HFFc6 (cell line): ENCODE results near the gene NR2F6. TPM values are rescaled to one million over a fixed set of nuclear protein-coding genes. Genes with fewer than 3 reads are reported as not detected.
A peak's percentile ranks its signal among the peaks of the same experiment; 100 is the strongest.

Experiments used
- DNase-seq: peaks from one replicate; pipeline ENCODE4 v3.0.0-alpha.2; 2018
- H3K27ac Mint-ChIP-seq: 2 replicates; pipeline ENCODE4 v1.8.0; 2020; ENCODE audit warnings: mild to moderate bottlenecking, mixed read lengths
- H3K27me3 Mint-ChIP-seq: 2 replicates; pipeline ENCODE4 v1.8.0; 2021; ENCODE audit warnings: mild to moderate bottlenecking, moderate library complexity, mixed read lengths; ENCODE audit not compliant: insufficient read depth
- H3K36me3 Mint-ChIP-seq: 2 replicates; pipeline ENCODE4 v1.8.0; 2021; ENCODE audit warnings: low read depth, mixed read lengths
- H3K4me1 Mint-ChIP-seq: 2 replicates; pipeline ENCODE4 v1.8.0; 2020; ENCODE audit warnings: low read depth, mixed read lengths
- H3K4me3 Mint-ChIP-seq: 2 replicates; pipeline ENCODE4 v1.8.0; 2020; ENCODE audit warnings: mild to moderate bottlenecking, moderate library complexity, mixed read lengths
- H3K9me3 Mint-ChIP-seq: 2 replicates; pipeline ENCODE4 v1.8.0; 2020; ENCODE audit warnings: mild to moderate bottlenecking, mixed read lengths
- CTCF ChIP-seq: fragments of 200-600 bp; sonication (generic); IDR thresholded peaks from 2 replicates; pipeline ENCODE4 v1.5.0; 2021; ENCODE audit warnings: antibody characterized with exemption, mild to moderate bottlenecking
- total RNA-seq, 6 experiments: library from RNA; stranded (reverse); fragmentation: NEBNext Ultra II Directional; extraction: Animal tissue kit (Norgen Biotek cat#: 25700); gene quantifications; 2 replicates in 1 of 6; 3 replicates in 5 of 6; pipeline ENCODE4 v1.2.3, GENCODE V29; 2021

NR2F6 gene
- total RNA-seq, 6 experiments from 2014 or later, result 46.1 to 61.9 (median 49.3) TPM

GRCh38 chr19:17286752-17287151 is 41.0 kb upstream of the NR2F6 start:
- Mint-ChIP-seq H3K4me3 (no peak overlapping the region), H3K27ac (no peak overlapping the region), H3K27me3 (peaks cover 4% of the 10 kb centered on the region), H3K9me3 (no peaks in the 10 kb centered on the region), H3K36me3 (no peaks in the 10 kb centered on the region), H3K4me1 (peaks cover 5% of the 10 kb centered on the region)
- no peak for TF ChIP-seq CTCF
- DNase-seq, result no peak

GRCh38 chr19:17286263-17286662 is 40.5 kb upstream of the NR2F6 start:
- Mint-ChIP-seq H3K4me1 (peaks cover 5% of the 10 kb centered on the region), H3K36me3 (no peaks in the 10 kb centered on the region), H3K27ac (no peak overlapping the region), H3K27me3 (peaks cover 4% of the 10 kb centered on the region), H3K9me3 (no peaks in the 10 kb centered on the region), H3K4me3 (no peak overlapping the region)
- TF ChIP-seq CTCF, result no peak
- DNase-seq, result no peak

GRCh38 chr19:17285415-17286135 is 39.9 kb upstream of the NR2F6 start:
- Mint-ChIP-seq H3K27me3 (peaks cover 4% of the 10 kb centered on the region), H3K27ac (no peak overlapping the region), H3K36me3 (no peaks in the 10 kb centered on the region), H3K4me3 (no peak overlapping the region), H3K4me1 (peaks cover 5% of the 10 kb centered on the region), H3K9me3 (no peaks in the 10 kb centered on the region)
- TF ChIP-seq CTCF, result no peak
- DNase-seq, result no peak

GRCh38 chr19:17283504-17283996 is 37.8 kb upstream of the NR2F6 start:
- no peak for TF ChIP-seq CTCF
- Mint-ChIP-seq H3K4me3 (no peak overlapping the region), H3K27me3 (peaks cover 4% of the 10 kb centered on the region), H3K9me3 (no peaks in the 10 kb centered on the region), H3K4me1 (peaks cover 5% of the 10 kb centered on the region), H3K27ac (no peak overlapping the region), H3K36me3 (no peaks in the 10 kb centered on the region; the same call in 1 of the 2 replicates)
- DNase-seq, result no peak

GRCh38 chr19:17282488-17283125 is 36.9 kb upstream of the NR2F6 start:
- H3K4me1 Mint-ChIP-seq, result peaks cover 5% of the 10 kb centered on the region
- no peaks in the 10 kb centered on the region; the same call in 1 of the 2 replicates for H3K36me3 Mint-ChIP-seq
- DNase-seq, result peak; percentile 70
- no peaks in the 10 kb centered on the region for H3K9me3 Mint-ChIP-seq
- H3K4me3 Mint-ChIP-seq, result peak overlapping the region; percentile 82
- H3K27me3 Mint-ChIP-seq, result peaks cover 4% of the 10 kb centered on the region
- TF ChIP-seq CTCF, result peak; percentile 95
- H3K27ac Mint-ChIP-seq, result no peak overlapping the region
